BJ (cell line): Measurements from ENCODE around the gene ZDHHC1. TPM values are rescaled to one million over a fixed set of nuclear protein-coding genes. Genes with fewer than 3 reads are reported as not detected.

Experiments
- CTCF ChIA-PET: fragments of 350-600 bp; formaldehyde crosslinking; extraction: SDS; loops from one replicate; lab custom pipeline; 2021; ENCODE audit warnings: antibody characterized with exemption, inconsistent platforms; lab: Yijun Ruan, JAX
- POLR2A ChIA-PET: fragments of 300-600 bp; sonication (Branson Sonifier 250); formaldehyde crosslinking; extraction: SDS; loops from one replicate; lab custom pipeline; 2021; ENCODE audit warnings: antibody characterized with exemption; lab: Charles Lee
- DNase-seq: peaks from one replicate; pipeline ENCODE4 v3.0.0-alpha.2; 2011; ENCODE audit warnings: low read depth
- H3K27me3 ChIP-seq: 2 replicates; pipeline ENCODE4 v1.6.0; 2011; ENCODE audit warnings: low read length; ENCODE audit not compliant: control insufficient read depth, insufficient read depth
- H3K36me3 ChIP-seq: 2 replicates; pipeline ENCODE4 v1.5.1; 2011; ENCODE audit warnings: low read length; ENCODE audit not compliant: control insufficient read depth, insufficient read depth
- H3K4me3 ChIP-seq: 2 replicates; pipeline ENCODE4 v1.5.1; 2011; ENCODE audit warnings: low read depth, mild to moderate bottlenecking, control low read depth, low read length
- polyA plus RNA-seq: library from polyadenylated mRNA; depleted of rRNA; stranded (reverse); fragments of >200 nt; gene quantifications from 2 replicates; pipeline ENCODE4 v1.2.3, GENCODE V29; 2011
- TF ChIP-seq, protein P1 (sequence below): IDR thresholded peaks from 2 replicates; pipeline ENCODE4 v1.5.1; 2011; ENCODE audit warnings: low read depth, mild to moderate bottlenecking, control low read depth, inconsistent platforms, low read length, moderate library complexity; ENCODE audit not compliant: insufficient read depth

The ZDHHC1 gene
- polyA plus RNA-seq, 1 experiment = 7.4 TPM

DNA sequence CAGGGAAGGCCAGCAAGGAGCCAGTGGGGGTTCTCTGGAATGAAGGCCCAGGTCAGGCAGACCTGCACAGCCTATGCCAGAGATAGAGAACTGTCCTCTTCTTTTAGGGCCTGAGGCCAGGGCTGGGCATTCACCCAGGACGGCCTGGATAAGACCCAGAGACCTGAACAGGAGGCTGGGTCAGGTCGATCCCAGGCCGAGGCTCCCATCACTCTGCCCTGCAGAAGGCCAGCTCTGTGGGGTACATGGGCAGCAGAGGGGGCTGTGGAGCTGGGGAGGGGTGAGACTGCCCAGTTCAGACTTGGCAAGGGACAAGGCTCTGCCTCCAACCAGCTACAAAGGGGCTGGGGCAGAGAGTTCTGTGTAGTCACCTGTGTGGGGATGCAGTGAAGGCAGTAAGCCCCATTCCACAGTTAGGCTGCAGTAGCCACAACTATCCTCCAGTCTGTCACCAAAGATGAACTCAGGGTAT, 29.2 kb upstream of the ZDHHC1 start:
- no peak for DNase-seq
- CTCF ChIA-PET = interaction anchor here (0.9 to 6.4 kb wide), 8 partner anchors 12 to 185 kb away, joined by 3 to 47 read pairs (median 18); partner anchors contain the start of genes HSD11B2 and ZDHHC1

DNA sequence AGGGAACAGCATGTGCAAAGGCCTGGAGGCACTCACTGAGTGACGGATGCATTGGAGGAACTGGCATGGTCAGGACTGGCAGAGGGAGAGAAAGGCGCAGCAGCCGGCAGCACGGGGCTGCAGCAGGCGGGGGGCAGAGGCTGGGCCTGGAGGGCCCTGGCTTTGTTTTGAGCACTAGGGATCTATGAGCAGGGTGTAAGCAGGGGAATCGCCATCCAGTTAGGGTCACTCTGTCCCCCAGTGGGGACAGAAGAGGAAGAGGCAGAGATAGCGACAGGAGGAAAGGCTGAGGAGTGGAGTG, 28.8 kb upstream of the ZDHHC1 start:
- ChIA-PET CTCF (interaction anchor here (1.0 to 6.4 kb wide), 6 partner anchors 11 to 21 kb away, joined by 3 to 47 read pairs (median 32); partner anchors contain the start of gene HSD11B2), POLR2A (no interaction called here)

More for the DNA sequence above, 29.2 kb upstream of the ZDHHC1 start:
- no peaks in the 10 kb centered on the region for H3K27me3 ChIP-seq
- TF ChIP-seq, protein P1, sequence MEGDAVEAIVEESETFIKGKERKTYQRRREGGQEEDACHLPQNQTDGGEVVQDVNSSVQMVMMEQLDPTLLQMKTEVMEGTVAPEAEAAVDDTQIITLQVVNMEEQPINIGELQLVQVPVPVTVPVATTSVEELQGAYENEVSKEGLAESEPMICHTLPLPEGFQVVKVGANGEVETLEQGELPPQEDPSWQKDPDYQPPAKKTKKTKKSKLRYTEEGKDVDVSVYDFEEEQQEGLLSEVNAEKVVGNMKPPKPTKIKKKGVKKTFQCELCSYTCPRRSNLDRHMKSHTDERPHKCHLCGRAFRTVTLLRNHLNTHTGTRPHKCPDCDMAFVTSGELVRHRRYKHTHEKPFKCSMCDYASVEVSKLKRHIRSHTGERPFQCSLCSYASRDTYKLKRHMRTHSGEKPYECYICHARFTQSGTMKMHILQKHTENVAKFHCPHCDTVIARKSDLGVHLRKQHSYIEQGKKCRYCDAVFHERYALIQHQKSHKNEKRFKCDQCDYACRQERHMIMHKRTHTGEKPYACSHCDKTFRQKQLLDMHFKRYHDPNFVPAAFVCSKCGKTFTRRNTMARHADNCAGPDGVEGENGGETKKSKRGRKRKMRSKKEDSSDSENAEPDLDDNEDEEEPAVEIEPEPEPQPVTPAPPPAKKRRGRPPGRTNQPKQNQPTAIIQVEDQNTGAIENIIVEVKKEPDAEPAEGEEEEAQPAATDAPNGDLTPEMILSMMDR = no peak
- POLR2A ChIA-PET = no interaction called here
- H3K36me3 ChIP-seq = peaks cover 3% of the 10 kb centered on the region
- H3K4me3 ChIP-seq = no peak overlapping the region

DNA sequence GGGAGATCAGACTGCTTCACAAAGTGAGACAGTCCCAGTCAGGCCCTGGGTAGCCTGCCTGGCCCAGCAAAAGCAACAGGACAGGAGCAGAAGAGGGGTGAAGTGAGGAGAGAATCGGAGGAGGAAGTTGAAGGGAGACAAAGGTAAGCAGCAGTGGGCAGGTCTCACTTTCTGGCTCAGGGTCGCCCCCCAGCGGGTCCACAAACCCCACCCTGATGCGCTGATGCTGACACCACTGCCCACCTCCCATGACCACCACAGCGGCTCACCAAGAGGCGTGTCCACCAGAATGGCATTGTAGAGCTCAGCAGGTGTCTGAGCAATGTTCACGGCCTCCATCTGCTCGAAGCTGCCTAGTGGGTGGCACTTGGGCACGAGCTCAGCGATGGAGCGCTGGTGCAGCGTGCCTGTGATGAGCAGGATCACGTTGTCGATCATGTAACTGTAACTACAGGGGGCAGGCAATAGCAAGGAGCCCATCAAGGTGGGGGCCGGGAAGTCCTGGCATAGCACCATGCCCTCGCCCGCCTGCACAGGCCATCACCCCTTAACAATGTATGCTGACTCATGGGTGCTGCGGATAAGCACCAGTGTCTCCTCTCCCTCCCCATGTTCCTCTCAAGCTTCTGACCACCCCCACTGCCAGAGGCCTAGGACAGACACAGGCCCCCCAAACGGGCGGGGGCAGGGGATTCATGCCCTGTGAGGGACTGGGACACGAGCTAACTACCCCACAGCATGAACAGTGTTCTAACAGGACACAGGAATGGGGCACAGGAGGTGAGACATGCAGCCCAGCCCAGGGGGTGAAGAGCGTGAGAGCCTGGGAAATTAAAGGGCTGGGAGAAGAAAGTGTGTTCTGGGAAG, 28.2 kb upstream of the ZDHHC1 start:
- Histone ChIP-seq H3K4me3 (no peak overlapping the region), H3K36me3 (peaks cover 5% of the 10 kb centered on the region), H3K27me3 (no peaks in the 10 kb centered on the region)
- ChIA-PET CTCF (interaction anchor here (0.6 to 6.4 kb wide), 9 partner anchors 8 to 105 kb away, joined by 3 to 47 read pairs (median 8); partner anchors contain the start of gene HSD11B2), POLR2A (no interaction called here)
- no peak for DNase-seq
- TF ChIP-seq, protein P1 = no peak

More for the DNA sequence above, 28.8 kb upstream of the ZDHHC1 start:
- no peak for DNase-seq
- no peak overlapping the region for H3K4me3 ChIP-seq
- H3K36me3 ChIP-seq = peaks cover 5% of the 10 kb centered on the region
- H3K27me3 ChIP-seq = no peaks in the 10 kb centered on the region
- TF ChIP-seq, protein P1 = no peak

DNA sequence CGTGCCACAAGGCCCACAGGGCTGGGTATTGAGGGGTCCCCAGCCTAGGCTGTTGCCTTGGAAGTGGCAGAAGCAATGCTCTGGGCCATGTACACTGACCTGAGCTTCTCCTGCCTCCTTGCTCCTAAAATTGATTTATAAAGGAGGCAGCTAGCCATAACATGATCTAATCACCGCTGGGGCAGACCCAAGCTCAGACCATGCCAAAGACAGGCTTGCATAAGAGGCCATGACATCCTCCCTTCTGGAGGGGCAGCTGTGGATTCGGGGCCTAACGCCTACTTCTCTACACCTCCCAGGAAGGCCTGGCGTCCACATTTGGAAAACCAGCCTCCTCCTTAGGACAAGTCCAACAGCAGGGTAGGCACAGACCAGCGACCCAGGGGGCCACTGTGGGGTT, 27.0 kb upstream of the ZDHHC1 start:
- ChIA-PET POLR2A (no interaction called here), CTCF (interaction anchor here (1.0 to 6.4 kb wide), 6 partner anchors 10 to 104 kb away, joined by 3 to 47 read pairs (median 8); partner anchors contain the start of gene HSD11B2)
- no peak for DNase-seq

More for the DNA sequence above, 27.0 kb upstream of the ZDHHC1 start:
- Histone ChIP-seq H3K27me3 (no peaks in the 10 kb centered on the region), H3K4me3 (no peak overlapping the region), H3K36me3 (peaks cover 12% of the 10 kb centered on the region)
- TF ChIP-seq, protein P1 = no peak
